Endothelial cell of umbilical vein (primary cell): ENCODE measurements around the gene NOD1.

Experiments
- CTCF ChIP-seq, 2 donors: IDR thresholded peaks; 1 replicate in 1 of 2; 2 replicates in 1 of 2; pipeline ENCODE4 v1.5.1; 2011; ENCODE audit warnings: low read length in 2 of 2, mild to moderate bottlenecking in 2 of 2, moderate library complexity in 2 of 2, control low read depth in 1 of 2, inconsistent platforms in 1 of 2, low read depth in 1 of 2; ENCODE audit not compliant: insufficient read depth in 1 of 2; ENCODE audit errors: extremely low read depth in 1 of 2
- EZH2 ChIP-seq: IDR thresholded peaks from 2 replicates; pipeline ENCODE4 v1.6.1; 2012; ENCODE audit warnings: borderline replicate concordance, low read depth, mild to moderate bottlenecking, moderate library complexity, low read length, inconsistent platforms; ENCODE audit not compliant: severe bottlenecking
- FOS ChIP-seq: IDR thresholded peaks from 2 replicates; pipeline ENCODE4 v1.6.1; 2011; ENCODE audit warnings: mild to moderate bottlenecking, low read length, moderate library complexity, borderline replicate concordance; ENCODE audit not compliant: insufficient read depth
- POLR2A ChIP-seq: IDR thresholded peaks from 2 replicates; pipeline ENCODE4 v1.6.1; 2012; ENCODE audit warnings: low read depth, mild to moderate bottlenecking, control low read depth, low read length
- POLR2AphosphoS5 ChIP-seq: IDR thresholded peaks from 2 replicates; pipeline ENCODE4 v1.6.1; 2012; ENCODE audit warnings: low read depth, mild to moderate bottlenecking, control low read depth, low read length, moderate library complexity; ENCODE audit not compliant: insufficient read depth

GRCh38 chr7:30446266-30446665, 32.3 kb downstream of the NOD1 start:
- TF ChIP-seq FOS (no peak), POLR2A (no peak), CTCF (IDR thresholded peaks at IDR 0.05; ENCODE audit: extremely low read depth in 1 of 2, insufficient read depth in 1 of 2, low read depth in 1 of 2, low read length in 2 of 2) (no peak), EZH2 (no peak), POLR2AphosphoS5 (no peak)
